Measurements from ENCODE around the gene LEFTY1.
A peak's percentile ranks its signal among the peaks of the same experiment; 100 is the strongest.

LEFTY1 gene

DNA sequence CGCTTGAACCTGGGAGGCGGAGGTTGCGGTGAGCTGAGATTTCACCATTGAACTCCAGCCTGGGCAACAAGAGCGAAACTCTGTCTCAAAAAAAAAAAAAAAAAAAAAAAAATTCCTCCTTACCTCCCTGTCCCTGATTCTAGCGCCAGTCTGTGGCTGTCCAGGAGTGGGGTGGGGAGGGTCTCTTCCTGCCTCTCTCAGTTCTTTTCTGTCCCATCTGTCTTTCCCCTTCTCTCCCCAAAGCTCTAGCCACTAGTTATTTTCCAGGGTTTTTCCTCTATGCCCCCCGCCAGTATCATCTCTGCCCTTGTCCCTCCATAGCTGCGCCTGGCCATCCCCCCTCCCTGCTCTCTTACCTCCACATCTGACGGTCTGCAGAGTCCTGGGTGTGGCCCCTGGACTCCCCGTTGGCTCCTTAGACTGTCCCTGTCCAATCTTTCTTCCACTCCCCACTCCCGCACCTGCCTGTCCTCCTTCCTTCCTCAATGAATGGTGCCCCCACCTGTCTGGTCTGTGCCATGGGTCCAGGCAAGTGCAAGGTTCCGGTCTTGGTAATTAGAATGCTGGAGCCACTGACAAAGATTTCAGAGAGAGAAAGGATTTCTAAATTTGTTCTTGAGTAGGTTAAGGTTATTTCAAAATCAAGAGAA is 5.2 kb downstream of the LEFTY1 start:
- peak overlapping the region; percentile 30 for H3K27ac Mint-ChIP-seq
- no peaks in the 10 kb centered on the region for H3K27me3 Mint-ChIP-seq
- H3K4me3 Mint-ChIP-seq = peak overlapping the region; percentile 87
- no peaks in the 10 kb centered on the region for H3K9me3 Mint-ChIP-seq
- no peaks in the 10 kb centered on the region for H3K36me3 Mint-ChIP-seq
- H3K4me1 Mint-ChIP-seq = peaks cover 42% of the 10 kb centered on the region

- Mint-ChIP-seq H3K9me3 (no peaks in the 10 kb centered on the region), H3K27me3 (no peaks in the 10 kb centered on the region), H3K4me3 (peak overlapping the region; percentile 87), H3K27ac (peak overlapping the region; percentile 89), H3K36me3 (no peaks in the 10 kb centered on the region), H3K4me1 (peaks cover 47% of the 10 kb centered on the region)
These were observed 6.0 kb downstream of the LEFTY1 start for GRCh38 chr1:225882694-225883615.

GRCh38 chr1:225881959-225882693 is 6.8 kb downstream of the LEFTY1 start, which contains the start of gene TMEM63A:
Gene TMEM63A, minus strand, starts transcription at chr1:225882380. Its CDS starts 4,800 bp downstream, at chr1:225877580.
- H3K27ac Mint-ChIP-seq = peak within 1 kb of the TSS; percentile 89
- no peaks in the 10 kb centered on the region for H3K9me3 Mint-ChIP-seq
- peaks cover 55% of the 10 kb centered on the region for H3K4me1 Mint-ChIP-seq
- no peaks in the 10 kb centered on the region for H3K27me3 Mint-ChIP-seq
- no peaks in the 10 kb centered on the region for H3K36me3 Mint-ChIP-seq
- H3K4me3 Mint-ChIP-seq = peak within 1 kb of the TSS; percentile 87

DNA sequence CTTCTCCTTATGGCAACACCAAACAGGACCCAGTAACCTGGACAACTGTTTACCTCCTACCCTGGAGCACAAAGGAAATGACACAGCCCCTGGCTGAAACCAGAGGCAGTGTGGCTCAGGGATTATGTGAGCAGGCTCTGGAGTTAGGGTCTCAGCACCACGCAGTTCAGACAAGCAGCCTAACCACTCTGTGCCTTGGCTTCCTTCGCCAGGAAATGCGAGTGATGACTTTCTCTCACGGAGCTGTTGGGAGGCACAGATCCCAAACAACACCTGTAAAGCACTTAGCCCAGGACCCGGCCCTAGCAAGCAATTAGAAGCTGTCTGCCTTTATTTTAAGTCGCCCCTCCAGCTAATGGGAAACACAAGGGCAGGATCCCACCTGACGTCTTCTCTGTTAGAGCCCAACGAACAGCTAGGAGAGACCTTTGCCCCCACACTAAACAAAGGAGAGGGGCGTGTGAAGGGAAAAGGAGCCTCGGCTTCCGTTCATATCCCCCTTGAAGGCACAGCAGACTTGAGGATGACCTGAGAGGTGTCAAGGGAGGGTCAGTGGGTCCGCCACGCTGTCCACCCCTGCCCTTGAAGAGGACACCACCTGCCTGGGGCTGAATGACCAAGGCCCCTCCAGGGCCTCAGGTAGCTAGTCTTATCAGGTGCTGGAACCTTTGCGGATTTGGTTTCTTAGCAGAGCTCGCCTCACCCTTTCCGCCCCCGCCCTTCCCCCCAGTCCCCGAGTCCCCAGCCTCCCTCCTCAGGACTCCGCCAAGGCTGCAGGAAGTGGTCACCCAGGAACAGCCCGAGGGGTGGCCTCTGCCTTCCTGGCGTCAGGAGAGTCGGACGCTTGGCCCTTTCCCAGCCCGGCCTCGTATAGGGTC is 7.6 kb downstream of the LEFTY1 start:
- H3K4me3 Mint-ChIP-seq = peak overlapping the region; percentile 87
- H3K27me3 Mint-ChIP-seq = no peaks in the 10 kb centered on the region
- H3K9me3 Mint-ChIP-seq = no peaks in the 10 kb centered on the region
- H3K4me1 Mint-ChIP-seq = peaks cover 63% of the 10 kb centered on the region
- H3K27ac Mint-ChIP-seq = peak overlapping the region; percentile 83
- no peaks in the 10 kb centered on the region for H3K36me3 Mint-ChIP-seq

DNA sequence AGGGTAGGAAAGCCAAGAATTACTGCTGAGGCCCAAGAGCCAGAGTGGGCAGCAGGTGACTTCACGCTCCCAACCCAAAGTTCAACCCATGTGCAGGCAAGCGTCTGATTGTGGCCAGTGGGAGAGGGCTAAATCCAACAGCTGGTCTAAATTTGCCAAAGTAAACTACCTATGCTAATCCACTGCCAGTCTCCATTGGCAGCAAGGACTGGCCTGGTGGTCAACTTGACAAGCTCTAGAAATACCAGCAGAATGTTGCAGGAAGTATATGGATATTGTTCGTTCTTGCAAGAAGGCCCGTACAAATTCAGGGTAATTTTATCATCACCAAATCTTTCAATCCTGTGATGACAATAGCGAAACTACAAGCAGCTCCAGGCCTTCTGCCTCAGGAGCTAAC is 8.3 kb downstream of the LEFTY1 start:
- Mint-ChIP-seq H3K27me3 (no peaks in the 10 kb centered on the region), H3K9me3 (no peaks in the 10 kb centered on the region), H3K36me3 (no peaks in the 10 kb centered on the region), H3K4me1 (peaks cover 70% of the 10 kb centered on the region), H3K27ac (no peak overlapping the region), H3K4me3 (peak overlapping the region; percentile 87)

- Mint-ChIP-seq H3K4me1 (peaks cover 74% of the 10 kb centered on the region), H3K9me3 (no peaks in the 10 kb centered on the region), H3K27me3 (no peaks in the 10 kb centered on the region), H3K36me3 (no peaks in the 10 kb centered on the region), H3K27ac (peak overlapping the region; percentile 70), H3K4me3 (peak overlapping the region; percentile 87)
These were observed 8.7 kb downstream of the LEFTY1 start for GRCh38 chr1:225880222-225880588.

DNA sequence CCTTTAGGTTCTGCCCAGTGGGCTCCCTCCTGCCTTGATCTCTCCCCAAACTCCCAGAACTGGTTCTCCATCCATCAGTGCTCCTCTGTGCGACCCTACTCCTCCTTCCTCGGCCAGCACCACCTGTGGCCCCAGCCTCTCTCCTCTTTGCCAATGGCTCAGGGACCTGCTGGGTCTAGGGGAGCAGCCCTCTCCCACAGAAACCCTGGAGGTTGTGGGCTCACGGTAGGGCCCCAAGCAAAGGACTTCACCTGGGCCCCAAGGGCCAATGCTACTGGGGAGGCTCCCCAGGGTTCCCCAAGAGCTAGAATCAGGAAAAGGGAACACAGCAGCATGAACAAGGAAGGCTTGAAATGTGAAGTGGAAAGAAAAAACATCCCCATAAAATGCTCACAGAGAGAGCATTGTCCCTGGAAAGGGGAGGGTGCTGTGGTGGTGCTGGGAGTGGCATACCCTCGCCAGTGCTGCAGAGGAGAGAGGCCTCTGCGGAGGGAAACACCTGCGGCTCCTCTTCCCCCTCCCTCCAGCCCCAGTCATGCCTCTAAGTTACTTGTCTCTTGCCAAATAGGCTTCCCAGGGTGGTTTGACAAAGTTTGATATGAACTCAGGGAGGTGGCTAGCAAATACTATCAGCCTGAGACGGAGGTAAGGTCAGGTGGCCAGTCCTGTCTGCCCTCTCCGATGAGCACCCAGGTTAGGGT is 9.3 kb downstream of the LEFTY1 start:
- no peaks in the 10 kb centered on the region for H3K9me3 Mint-ChIP-seq
- no peaks in the 10 kb centered on the region for H3K36me3 Mint-ChIP-seq
- peak overlapping the region; percentile 87 for H3K4me3 Mint-ChIP-seq

DNA sequence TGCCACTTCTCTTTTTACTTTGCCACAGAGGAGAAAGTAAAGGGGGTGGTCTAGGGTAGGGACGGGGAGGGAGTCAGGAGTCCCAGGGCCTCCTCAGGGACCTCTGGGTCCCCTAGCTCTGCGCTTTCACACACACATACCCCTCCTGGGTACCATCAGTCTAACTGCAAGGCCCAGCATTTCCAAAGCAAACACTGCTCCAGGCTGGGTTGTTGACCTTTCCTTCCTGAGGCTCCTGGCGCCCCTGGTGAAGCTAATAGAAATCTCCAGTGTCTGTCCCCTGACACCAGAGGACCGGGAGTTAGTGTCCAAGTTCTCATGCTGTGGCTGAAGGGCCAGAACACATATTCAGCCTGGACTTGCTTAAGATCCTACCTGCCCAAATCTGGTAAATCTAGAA is 10.7 kb downstream of the LEFTY1 start:
- H3K4me1 Mint-ChIP-seq = peaks cover 75% of the 10 kb centered on the region
- peak overlapping the region; percentile 57 for H3K4me3 Mint-ChIP-seq
- H3K27me3 Mint-ChIP-seq = no peaks in the 10 kb centered on the region
- H3K27ac Mint-ChIP-seq = peak overlapping the region; percentile 51
- H3K36me3 Mint-ChIP-seq = no peaks in the 10 kb centered on the region
- no peaks in the 10 kb centered on the region for H3K9me3 Mint-ChIP-seq

More for the DNA sequence above, 9.3 kb downstream of the LEFTY1 start:
- H3K27ac Mint-ChIP-seq = peak overlapping the region; percentile 70
- H3K27me3 Mint-ChIP-seq = no peaks in the 10 kb centered on the region
- peaks cover 76% of the 10 kb centered on the region for H3K4me1 Mint-ChIP-seq

DNA sequence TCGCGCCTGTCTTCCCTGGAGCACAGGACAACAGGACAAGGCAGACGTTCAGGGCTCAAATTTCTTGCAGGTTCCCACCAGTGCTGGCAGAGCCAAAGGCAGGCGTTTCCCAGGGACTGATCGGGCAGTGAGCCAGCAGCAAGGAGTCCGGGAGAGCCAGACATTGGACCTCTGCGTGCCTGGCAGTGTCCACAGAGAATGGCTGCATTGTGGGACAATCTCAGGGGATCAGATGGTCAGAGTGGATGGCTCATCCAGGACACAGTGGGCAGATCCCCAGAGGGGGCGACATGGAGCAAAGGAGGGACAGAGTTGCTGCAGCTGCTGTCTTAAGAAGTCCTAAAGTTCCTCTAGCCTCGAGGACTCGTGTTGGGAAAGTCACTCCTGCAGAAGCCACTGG is 11.4 kb downstream of the LEFTY1 start:
- H3K4me3 Mint-ChIP-seq = peak overlapping the region; percentile 53
- H3K4me1 Mint-ChIP-seq = peaks cover 76% of the 10 kb centered on the region
- peak overlapping the region; percentile 70 for H3K27ac Mint-ChIP-seq
- H3K9me3 Mint-ChIP-seq = no peaks in the 10 kb centered on the region
- H3K27me3 Mint-ChIP-seq = no peaks in the 10 kb centered on the region
- H3K36me3 Mint-ChIP-seq = no peaks in the 10 kb centered on the region

DNA sequence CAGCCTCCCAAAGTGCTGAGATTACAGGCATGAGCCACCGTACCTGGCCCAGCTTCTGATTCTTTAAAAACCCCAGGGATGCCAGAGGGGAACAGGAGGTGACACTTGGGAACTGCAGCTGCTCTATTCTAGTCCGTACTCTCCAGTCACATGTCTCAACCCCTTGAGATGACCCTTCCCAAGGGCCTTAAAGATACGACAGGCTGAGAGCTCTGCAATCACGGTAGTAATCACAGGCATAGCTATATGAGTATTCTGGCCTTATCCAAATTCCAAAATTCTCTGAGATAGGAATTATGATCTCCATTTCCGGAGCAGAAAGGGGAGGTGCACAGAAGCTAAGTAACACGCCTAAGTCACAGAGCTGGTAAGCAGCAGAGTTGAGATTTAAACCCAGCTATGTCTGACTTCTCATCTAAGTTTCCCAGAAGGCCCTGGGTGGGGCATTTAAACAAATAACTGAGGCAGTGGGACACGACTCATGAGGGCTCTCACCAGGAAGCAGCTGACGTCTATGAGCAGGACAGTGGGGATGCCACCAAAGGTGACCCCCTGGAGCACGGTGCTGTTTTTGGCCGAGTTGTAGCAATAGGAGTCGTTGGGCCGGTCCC is 11.9 kb downstream of the LEFTY1 start:
- Mint-ChIP-seq H3K36me3 (no peaks in the 10 kb centered on the region), H3K27ac (peak overlapping the region; percentile 23), H3K9me3 (no peaks in the 10 kb centered on the region), H3K27me3 (no peaks in the 10 kb centered on the region), H3K4me3 (peak overlapping the region; percentile 53), H3K4me1 (peaks cover 77% of the 10 kb centered on the region)

GRCh38 chr1:225875044-225875815 is 13.7 kb downstream of the LEFTY1 start:
- H3K36me3 Mint-ChIP-seq = peaks cover 3% of the 10 kb centered on the region
- no peak overlapping the region for H3K4me3 Mint-ChIP-seq
- no peaks in the 10 kb centered on the region for H3K9me3 Mint-ChIP-seq
- H3K4me1 Mint-ChIP-seq = peaks cover 80% of the 10 kb centered on the region
- H3K27ac Mint-ChIP-seq = peak overlapping the region; percentile 71
- H3K27me3 Mint-ChIP-seq = no peaks in the 10 kb centered on the region

DNA sequence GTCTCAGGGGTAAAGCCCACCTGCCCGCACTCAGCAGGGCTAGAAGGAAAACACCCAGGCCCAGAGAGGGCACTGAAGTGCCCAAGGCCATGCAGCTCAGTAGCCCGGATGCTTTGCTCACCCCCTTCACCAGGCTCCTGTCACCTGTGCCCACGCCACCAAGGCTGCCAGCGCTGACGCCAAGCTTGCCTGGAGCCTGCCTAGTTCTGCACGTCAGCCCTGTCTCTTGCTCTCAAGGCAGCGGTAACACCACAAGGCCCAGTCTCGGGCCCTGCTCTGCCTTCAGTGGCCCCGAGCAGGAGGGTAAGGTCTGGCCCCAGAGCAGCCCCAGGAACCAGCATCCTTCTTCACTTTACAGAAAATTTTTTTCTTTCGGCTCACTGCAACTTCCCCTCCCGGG is 14.5 kb downstream of the LEFTY1 start:
- Mint-ChIP-seq H3K27me3 (no peaks in the 10 kb centered on the region), H3K4me1 (peaks cover 73% of the 10 kb centered on the region), H3K27ac (no peak overlapping the region), H3K4me3 (no peak overlapping the region), H3K36me3 (peaks cover 3% of the 10 kb centered on the region), H3K9me3 (no peaks in the 10 kb centered on the region)

GRCh38 chr1:225873281-225873850 is 15.6 kb downstream of the LEFTY1 start:
- no peaks in the 10 kb centered on the region for H3K9me3 Mint-ChIP-seq
- peak overlapping the region; percentile 62 for H3K27ac Mint-ChIP-seq
- no peak overlapping the region for H3K4me3 Mint-ChIP-seq
- no peaks in the 10 kb centered on the region for H3K27me3 Mint-ChIP-seq
- peaks cover 6% of the 10 kb centered on the region for H3K36me3 Mint-ChIP-seq
- peaks cover 66% of the 10 kb centered on the region for H3K4me1 Mint-ChIP-seq
